ENCODE results near the gene BCR. TPM values are rescaled to one million over a fixed set of nuclear protein-coding genes. Genes with fewer than 3 reads are reported as not detected.

BCR gene
- total and polyA plus RNA-seq, 2 of the 13 experiments (the other 11 are each of a cell fraction or from before 2014, with no cell fraction given): 19.9 to 33.6 TPM

GRCh38 chr22:23180893-23181720 is 798 bp downstream of the BCR start (continued):
- no peak for TF ChIP-seq NR1H2 (CRISPR knock-in tag; IDR thresholded peaks at IDR 0.05; ENCODE audit: borderline replicate concordance, low read depth)
- TF ChIP-seq, protein P1, sequence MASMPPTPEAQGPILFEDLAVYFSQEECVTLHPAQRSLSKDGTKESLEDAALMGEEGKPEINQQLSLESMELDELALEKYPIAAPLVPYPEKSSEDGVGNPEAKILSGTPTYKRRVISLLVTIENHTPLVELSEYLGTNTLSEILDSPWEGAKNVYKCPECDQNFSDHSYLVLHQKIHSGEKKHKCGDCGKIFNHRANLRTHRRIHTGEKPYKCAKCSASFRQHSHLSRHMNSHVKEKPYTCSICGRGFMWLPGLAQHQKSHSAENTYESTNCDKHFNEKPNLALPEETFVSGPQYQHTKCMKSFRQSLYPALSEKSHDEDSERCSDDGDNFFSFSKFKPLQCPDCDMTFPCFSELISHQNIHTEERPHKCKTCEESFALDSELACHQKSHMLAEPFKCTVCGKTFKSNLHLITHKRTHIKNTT (CRISPR knock-in tag; IDR thresholded peaks at IDR 0.05): no peak
- peak; percentile 25; the same call in 1 of the 2 replicates for TF ChIP-seq ZNF225 (CRISPR knock-in tag; IDR thresholded peaks at IDR 0.05)
- TF ChIP-seq TMF1 (CRISPR knock-in tag; IDR thresholded peaks at IDR 0.05; ENCODE audit: low read depth): no peak
- TF ChIP-seq REL (CRISPR knock-in tag; conservative IDR thresholded peaks at IDR 0.05): no peak
- no peak for TF ChIP-seq YY1 (IDR thresholded peaks at IDR 0.05; ENCODE audit: insufficient read depth, insufficient replicate concordance, low read depth, low read length)
- no peak for TF ChIP-seq TERF1 (CRISPR knock-in tag; IDR thresholded peaks at IDR 0.05)
- TF ChIP-seq CTCF (CRISPR knock-in tag; IDR thresholded peaks at IDR 0.05): no peak
- no peak for TF ChIP-seq PHF5A (CRISPR knock-in tag; IDR thresholded peaks at IDR 0.05; ENCODE audit: low read depth, unreplicated experiment)
- no peak for TF ChIP-seq MED8 (CRISPR knock-in tag; IDR thresholded peaks at IDR 0.05; ENCODE audit: insufficient replicate concordance)
- TF ChIP-seq LCORL (IDR thresholded peaks at IDR 0.05): no peak
- no peak for TF ChIP-seq LCORL (CRISPR knock-in tag; IDR thresholded peaks at IDR 0.05)
- TF ChIP-seq ZNF430 (CRISPR knock-in tag; IDR thresholded peaks at IDR 0.05): no peak
- no peak for TF ChIP-seq ZNF678 (CRISPR knock-in tag; IDR thresholded peaks at IDR 0.05)
- no peak for TF ChIP-seq RERE (CRISPR knock-in tag; IDR thresholded peaks at IDR 0.05; ENCODE audit: low read depth)
- no peak for TF ChIP-seq ZNF781 (CRISPR knock-in tag; IDR thresholded peaks at IDR 0.05; ENCODE audit: borderline replicate concordance, not compliant biosample characterization)
- TF ChIP-seq CREB1 (IDR thresholded peaks at IDR 0.05): no peak
- TF ChIP-seq CREB1 (CRISPR knock-in tag; IDR thresholded peaks at IDR 0.05): no peak
- TF ChIP-seq ZNF552 (CRISPR knock-in tag; IDR thresholded peaks at IDR 0.05; ENCODE audit: borderline replicate concordance): no peak
- TF ChIP-seq AGO2 (optimal IDR thresholded peaks at IDR 0.05; ENCODE audit: low read depth, low read length): peak; percentile 7
